ENCODE data around the gene OVCA2.

GRCh38 chr17:2064520-2064971, 22.7 kb downstream of the OVCA2 start:
- TF ChIP-seq CTCF (IDR thresholded peaks at IDR 0.05) (no peak), POLR2A (IDR thresholded peaks at IDR 0.05) (no peak)
